ENCODE results near the gene WDR90.

- TF ChIP-seq CTCF (conservative IDR thresholded peaks at IDR 0.05) (no peak), EZH2 (IDR thresholded peaks at IDR 0.05; ENCODE audit: low read depth) (no peak)
Measured at GRCh38 chr16:709566-710499, 60.7 kb downstream of the WDR90 start.
